NB4 (cell line): ENCODE measurements around the gene EXOC3.
A peak's percentile ranks its signal among the peaks of the same experiment; 100 is the strongest.

Experiments used
- DNase-seq: peaks from one replicate; pipeline ENCODE4 v3.0.0; 2010; ENCODE audit warnings: low read depth
- H3K4me3 ChIP-seq: one replicate; pipeline ENCODE4 v1.5.1; 2011; ENCODE audit warnings: mild to moderate bottlenecking, low read depth, low read length, moderate library complexity
- MYC ChIP-seq: IDR thresholded peaks from 2 replicates; pipeline ENCODE4 v1.6.1; 2011; ENCODE audit warnings: low read depth, low read length
- POLR2A ChIP-seq: IDR thresholded peaks from 2 replicates; pipeline ENCODE4 v1.6.1; 2011; ENCODE audit warnings: mild to moderate bottlenecking; ENCODE audit not compliant: insufficient read length; ENCODE audit errors: extremely low read depth
- TF ChIP-seq, protein P1 (sequence below): IDR thresholded peaks from one replicate; pipeline ENCODE4 v1.5.1; 2012; ENCODE audit warnings: low read depth, low read length
- TF ChIP-seq, protein P2 (sequence below): IDR thresholded peaks from 2 replicates; pipeline ENCODE4 v1.6.1; 2011; ENCODE audit warnings: low read depth, low read length

Gene EXOC3

DNA sequence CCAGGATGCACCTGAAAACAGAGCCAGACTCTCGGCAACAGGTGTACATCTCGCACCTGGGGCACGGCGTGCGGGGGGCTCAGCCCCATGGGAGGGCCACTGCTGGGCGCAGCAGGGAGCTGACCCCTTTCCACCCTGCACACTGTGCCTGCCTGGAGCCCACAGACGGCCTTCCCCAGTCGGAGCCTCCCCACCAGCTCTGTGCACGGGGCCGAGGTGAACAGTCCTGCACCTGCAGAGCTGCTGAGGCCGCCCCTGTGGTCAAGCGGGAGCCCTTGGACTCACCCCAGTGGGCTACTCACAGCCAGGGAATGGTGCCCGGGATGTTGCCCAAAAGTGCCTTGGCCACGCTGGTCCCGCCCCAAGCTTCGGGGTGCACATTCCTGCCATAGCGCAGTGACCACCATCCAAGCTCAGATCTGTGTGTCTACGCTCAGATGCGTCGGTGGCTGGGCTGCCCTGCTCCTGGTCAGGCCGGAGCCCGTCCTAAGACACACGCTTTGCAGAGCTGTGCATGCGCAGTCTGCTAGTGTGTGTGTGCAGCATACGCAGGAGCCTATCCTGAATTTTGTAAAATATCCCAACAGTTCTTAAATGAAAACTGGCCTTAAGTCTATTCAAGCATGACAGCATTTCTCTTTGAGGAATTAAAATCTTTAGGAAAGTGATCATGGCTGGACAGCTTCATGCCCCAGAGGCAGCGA is 8.4 kb upstream of the EXOC3 start:
- DNase-seq, result no peak

DNA sequence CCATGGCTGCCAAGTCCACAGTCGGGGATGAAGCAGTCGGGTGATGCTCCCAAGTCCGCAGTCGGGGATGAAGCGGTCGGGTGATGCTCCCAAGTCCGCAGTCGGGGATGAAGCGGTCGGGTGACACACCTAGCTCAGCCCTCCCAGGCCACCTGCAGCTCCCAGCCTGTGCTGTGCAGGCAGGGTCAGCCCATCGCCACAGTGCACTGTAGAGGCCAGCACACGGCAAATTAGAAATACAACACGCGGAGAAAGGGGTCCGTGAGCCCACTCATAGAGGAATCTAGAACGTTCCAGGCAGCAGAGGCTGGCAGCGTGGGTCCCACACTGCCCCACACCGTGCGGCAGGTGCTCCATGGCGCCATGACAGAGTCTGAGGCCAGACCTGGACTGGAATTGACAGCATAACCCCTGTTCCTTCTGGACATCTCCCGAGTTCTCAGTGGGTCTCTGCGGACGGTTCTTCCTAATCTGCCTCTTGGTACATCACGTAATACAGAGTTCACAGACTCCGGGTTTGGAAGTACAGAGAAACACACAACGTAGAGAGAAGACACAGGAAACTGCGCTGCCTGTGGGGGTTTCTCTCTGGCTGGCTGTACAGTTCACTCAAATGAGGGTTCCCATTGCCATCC is 7.7 kb upstream of the EXOC3 start:
- H3K4me3 ChIP-seq, result no peak overlapping the region
- DNase-seq, result no peak
- TF ChIP-seq POLR2A (no peak), MYC (no peak)
- TF ChIP-seq, protein P1, sequence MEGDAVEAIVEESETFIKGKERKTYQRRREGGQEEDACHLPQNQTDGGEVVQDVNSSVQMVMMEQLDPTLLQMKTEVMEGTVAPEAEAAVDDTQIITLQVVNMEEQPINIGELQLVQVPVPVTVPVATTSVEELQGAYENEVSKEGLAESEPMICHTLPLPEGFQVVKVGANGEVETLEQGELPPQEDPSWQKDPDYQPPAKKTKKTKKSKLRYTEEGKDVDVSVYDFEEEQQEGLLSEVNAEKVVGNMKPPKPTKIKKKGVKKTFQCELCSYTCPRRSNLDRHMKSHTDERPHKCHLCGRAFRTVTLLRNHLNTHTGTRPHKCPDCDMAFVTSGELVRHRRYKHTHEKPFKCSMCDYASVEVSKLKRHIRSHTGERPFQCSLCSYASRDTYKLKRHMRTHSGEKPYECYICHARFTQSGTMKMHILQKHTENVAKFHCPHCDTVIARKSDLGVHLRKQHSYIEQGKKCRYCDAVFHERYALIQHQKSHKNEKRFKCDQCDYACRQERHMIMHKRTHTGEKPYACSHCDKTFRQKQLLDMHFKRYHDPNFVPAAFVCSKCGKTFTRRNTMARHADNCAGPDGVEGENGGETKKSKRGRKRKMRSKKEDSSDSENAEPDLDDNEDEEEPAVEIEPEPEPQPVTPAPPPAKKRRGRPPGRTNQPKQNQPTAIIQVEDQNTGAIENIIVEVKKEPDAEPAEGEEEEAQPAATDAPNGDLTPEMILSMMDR, result no peak
- TF ChIP-seq, protein P2, sequence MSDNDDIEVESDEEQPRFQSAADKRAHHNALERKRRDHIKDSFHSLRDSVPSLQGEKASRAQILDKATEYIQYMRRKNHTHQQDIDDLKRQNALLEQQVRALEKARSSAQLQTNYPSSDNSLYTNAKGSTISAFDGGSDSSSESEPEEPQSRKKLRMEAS, result no peak

More for the DNA sequence above, 8.4 kb upstream of the EXOC3 start:
- TF ChIP-seq, protein P1, result no peak
- peak; percentile 6 for TF ChIP-seq POLR2A
- no peak overlapping the region for H3K4me3 ChIP-seq

DNA sequence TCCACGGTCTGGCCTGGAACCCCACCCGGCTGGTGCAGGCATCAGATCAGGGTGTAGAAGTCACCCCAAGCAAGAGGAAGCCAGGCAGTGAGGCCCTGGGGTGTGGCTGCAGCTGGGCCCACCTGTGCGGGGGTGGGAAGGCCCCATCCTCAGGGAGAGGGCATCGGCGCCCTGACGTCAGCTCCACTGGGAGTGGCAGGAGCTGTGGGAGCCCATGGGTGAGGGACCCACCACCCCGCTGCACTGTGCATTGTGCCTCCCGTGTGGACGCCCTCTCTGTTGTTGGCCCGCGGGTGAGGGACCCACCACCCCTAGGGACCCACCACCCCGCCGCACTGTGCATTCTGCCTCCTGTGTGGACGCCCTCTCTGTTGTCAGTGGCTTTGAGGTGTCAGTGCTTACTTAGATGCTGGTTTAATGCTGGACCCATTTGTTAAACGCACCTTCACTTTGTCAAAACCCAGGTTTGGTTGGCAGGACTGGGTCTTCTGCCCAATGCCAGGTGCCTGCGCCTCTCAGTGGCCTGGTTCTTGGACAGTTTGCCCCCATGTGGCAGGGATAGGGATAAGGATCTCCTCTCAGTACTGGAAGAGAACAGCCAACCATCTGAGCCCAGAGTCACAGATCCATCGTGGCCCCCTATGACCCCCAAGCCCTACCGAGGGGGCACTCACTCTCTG is 6.9 kb upstream of the EXOC3 start:
- peak; percentile 62 for DNase-seq
- TF ChIP-seq, protein P1, result peak; percentile 51
- TF ChIP-seq MYC (0 out of 2 replicates have a peak, but pooled peaks have one; percentile 8), POLR2A (peak; percentile 60)
- TF ChIP-seq, protein P2, result no peak
- no peak overlapping the region for H3K4me3 ChIP-seq

DNA sequence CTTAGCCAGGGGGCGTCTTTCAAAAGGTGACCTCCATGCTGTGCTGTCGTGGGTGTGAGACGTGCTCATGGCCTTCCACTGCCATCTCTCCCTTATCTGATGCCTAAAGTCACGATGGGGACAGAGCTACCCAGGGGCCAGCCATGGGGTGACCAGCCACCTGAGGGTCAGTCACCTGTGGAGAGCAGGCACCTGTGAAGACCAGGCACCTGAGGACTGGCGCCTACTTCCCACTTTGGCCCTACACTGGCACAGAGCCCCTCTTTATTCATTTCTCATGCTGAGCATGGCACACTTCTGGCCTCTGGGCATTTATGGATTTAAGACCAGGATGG is 6.4 kb upstream of the EXOC3 start:
- DNase-seq, result no peak
- TF ChIP-seq, protein P1, result no peak
- TF ChIP-seq MYC, result no peak; the same call in 1 of the 2 replicates
- TF ChIP-seq, protein P2, result no peak
- H3K4me3 ChIP-seq, result no peak overlapping the region

DNA sequence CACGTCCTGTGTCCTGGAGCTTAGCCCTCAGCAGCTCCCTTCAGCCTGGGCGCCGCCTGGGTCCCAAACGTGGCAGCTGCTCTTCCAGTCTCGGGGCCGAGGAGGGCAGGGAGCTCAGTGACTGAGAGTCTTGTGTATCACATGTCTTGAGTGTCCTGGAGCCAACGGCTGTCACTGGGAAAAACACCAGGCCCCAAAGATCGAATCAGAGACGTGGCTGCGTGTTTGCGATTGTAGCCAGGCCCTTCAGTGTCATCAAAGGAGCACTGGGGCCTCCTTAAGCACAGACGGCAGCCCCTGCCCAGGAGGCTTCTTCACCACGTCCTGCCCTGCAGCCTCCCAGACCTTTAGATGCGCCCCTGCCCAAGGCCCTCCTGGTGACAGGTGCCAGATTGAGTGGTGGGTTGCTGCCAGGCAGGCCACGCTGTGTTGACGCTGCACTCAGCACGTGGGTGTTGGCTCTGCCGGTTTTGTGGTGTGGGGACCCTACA is 5.7 kb upstream of the EXOC3 start:
- peak; percentile 37 for DNase-seq
- TF ChIP-seq, protein P2, result no peak
- TF ChIP-seq MYC (no peak), POLR2A (no peak)
- TF ChIP-seq, protein P1, result no peak
- no peak overlapping the region for H3K4me3 ChIP-seq
